LNCAP (cell line): ENCODE data around the gene TBX2.

Experiments used
- CTCF ChIP-seq: fragments of 450-650 bp; IDR thresholded peaks from 2 replicates; pipeline ENCODE4 v1.5.1; 2017; ENCODE audit warnings: mild to moderate bottlenecking

Gene TBX2

GRCh38 chr17:61387511-61388305 lies 11.9 kb upstream of the TBX2 start:
- TF ChIP-seq CTCF = no peak

- no peak for TF ChIP-seq CTCF
Observed at GRCh38 chr17:61388561-61389356, 10.9 kb upstream of the TBX2 start.

GRCh38 chr17:61389670-61390478 lies 9.8 kb upstream of the TBX2 start:
- peak; percentile 99 for TF ChIP-seq CTCF

- TF ChIP-seq CTCF = no peak
Observed at GRCh38 chr17:61390479-61390791, 9.2 kb upstream of the TBX2 start.

GRCh38 chr17:61391595-61392291 lies 7.9 kb upstream of the TBX2 start:
- TF ChIP-seq CTCF = no peak

GRCh38 chr17:61392679-61393078 lies 7.0 kb upstream of the TBX2 start:
- no peak for TF ChIP-seq CTCF

- TF ChIP-seq CTCF = peak; percentile 30; the same call in 1 of the 2 replicates
Observed at GRCh38 chr17:61393550-61393903, 6.1 kb upstream of the TBX2 start.
